Lung (tissue), 12 donors: ENCODE results near the gene RTN4R. TPM values are rescaled to one million over a fixed set of nuclear protein-coding genes. Genes with fewer than 3 reads are reported as not detected.

Experiments used
- ATAC-seq: fragments of 200-7000 bp; cut with Tn5 transposase; one replicate; pipeline ENCODE4 v1.9.1; 2020; ENCODE audit warnings: moderate number of reproducible peaks; ENCODE audit not compliant: insufficient read depth, low FRiP score
- DNase-seq, 3 donors: peaks; one replicate each; pipeline ENCODE4 v3.0.0-alpha.2; 2013 to 2017
- H3K27ac ChIP-seq, 2 donors: one replicate each; pipeline ENCODE4 v1.5.1; 2013; ENCODE audit warnings: mild to moderate bottlenecking in 2 of 2, moderate library complexity in 2 of 2, control low read depth in 1 of 2, inconsistent platforms in 1 of 2, low read depth in 1 of 2, low read length in 1 of 2
- H3K27me3 ChIP-seq, 3 donors: one replicate each; pipeline ENCODE4 v1.5.1; 2013; ENCODE audit warnings: low read length in 2 of 3; ENCODE audit not compliant: control insufficient read depth in 3 of 3, insufficient read depth in 3 of 3
- H3K36me3 ChIP-seq, 4 donors: one replicate each; pipeline ENCODE4 v1.5.1; 2013; ENCODE audit warnings: low read length in 4 of 4, mild to moderate bottlenecking in 1 of 4, moderate library complexity in 1 of 4; ENCODE audit not compliant: control insufficient read depth in 4 of 4, insufficient read depth in 4 of 4
- H3K4me1 ChIP-seq, 5 donors: one replicate each; pipeline ENCODE4 v1.5.1; 2013; ENCODE audit warnings: low read length in 5 of 5, mild to moderate bottlenecking in 2 of 5, moderate library complexity in 1 of 5; ENCODE audit not compliant: control insufficient read depth in 5 of 5, insufficient read depth in 5 of 5
- H3K4me3 ChIP-seq: one replicate; pipeline ENCODE4 v1.5.1; 2013; ENCODE audit warnings: mild to moderate bottlenecking, control low read depth, moderate library complexity
- H3K9ac ChIP-seq, 2 donors: one replicate each; pipeline ENCODE4 v1.5.1; 2013; ENCODE audit warnings: low read length in 2 of 2, control low read depth in 1 of 2; ENCODE audit not compliant: insufficient read depth in 1 of 2
- H3K9me3 ChIP-seq, 4 donors: one replicate each; pipeline ENCODE4 v1.5.1; 2013; ENCODE audit warnings: low read length in 3 of 4, mild to moderate bottlenecking in 1 of 4, moderate library complexity in 1 of 4; ENCODE audit not compliant: control insufficient read depth in 4 of 4, insufficient read depth in 3 of 4
- CTCF ChIP-seq: IDR thresholded peaks from 2 replicates; pipeline ENCODE4 v1.5.1; 2012; ENCODE audit warnings: mild to moderate bottlenecking; ENCODE audit errors: control extremely low read depth, extremely low read depth
- WGBS, 2 donors: extraction: QIAGEN DNeasy Blood & Tissue Kit; methylation state at CpG; one replicate each; pipeline ENCODE4 v1.1.7; 2013; 5-methylcytosine and 5-hydroxymethylcytosine counted together
- polyA plus RNA-seq, 2 donors: library from polyadenylated mRNA; stranded (reverse); fragments of 200-250 nt; gene quantifications; one replicate each; pipeline ENCODE4 v1.2.1, GENCODE V29; 2013
- total RNA-seq, 2 donors: library from RNA; depleted of rRNA in 1 of 2; stranded (reverse); fragments of >200 nt in 1 of 2; gene quantifications; one replicate each; pipeline ENCODE4 v1.2.1, GENCODE V29; 2014 to 2021
- donor health status: control.
- donor health status: control.
- donor health status: Bipolar disorder and iron deficiency.
- donor health status: healthy.
- donor health status: DM: yes; HTN: yes; CAD: no.

Gene RTN4R
- total and polyA plus RNA-seq, 4 donors: 2.6 to 7.8 (median 4.3) TPM

- ATAC-seq (no peak), DNase-seq (peak; percentile 39 to 61 (median 59))
- peak; percentile 8 for TF ChIP-seq CTCF
- H3K9ac ChIP-seq: no peak overlapping the region
- peaks cover 4 to 47% (median 30%) of the 10 kb centered on the region in 5 donors for H3K4me1 ChIP-seq
- peak overlapping the region in 1 of 2 donors; percentile 8 for H3K27ac ChIP-seq
- H3K27me3 ChIP-seq: no peaks in the 10 kb centered on the region
- WGBS, 2 donors: 38 to 45% methylated on average over 6 of the region's 6 CpGs
- H3K4me3 ChIP-seq: no peak overlapping the region
- no peaks in the 10 kb centered on the region for H3K36me3 ChIP-seq
- no peaks in the 10 kb centered on the region for H3K9me3 ChIP-seq
Observed at GRCh38 chr22:20238536-20238900, 29.6 kb downstream of the RTN4R start.

- ATAC-seq (no peak), DNase-seq (peak in 1 of 3 donors; percentile 23)
- no peak for TF ChIP-seq CTCF
- no peaks in the 10 kb centered on the region for H3K9me3 ChIP-seq
- H3K27me3 ChIP-seq: no peaks in the 10 kb centered on the region
- peaks cover 0 to 40% (median 23%) of the 10 kb centered on the region in 5 donors for H3K4me1 ChIP-seq
- no peaks in the 10 kb centered on the region for H3K36me3 ChIP-seq
- H3K27ac ChIP-seq: no peak overlapping the region
- H3K4me3 ChIP-seq: no peak overlapping the region
- 71% methylated on average over 28 of the region's 28 CpGs for WGBS, 2 donors
- H3K9ac ChIP-seq: no peak overlapping the region
Observed at GRCh38 chr22:20237480-20238440, 30.4 kb downstream of the RTN4R start.

- H3K4me1 ChIP-seq: peaks cover 0 to 39% (median 17%) of the 10 kb centered on the region in 5 donors
- H3K9me3 ChIP-seq: no peaks in the 10 kb centered on the region
- no peak overlapping the region for H3K4me3 ChIP-seq
- 87 to 88% methylated on average over 10 to 11 of the region's 11 CpGs for WGBS, 2 donors
- ATAC-seq: no peak
- no peak overlapping the region for H3K27ac ChIP-seq
- H3K9ac ChIP-seq: no peak overlapping the region
- no peak for DNase-seq
- no peak for TF ChIP-seq CTCF
- no peaks in the 10 kb centered on the region for H3K27me3 ChIP-seq
- no peaks in the 10 kb centered on the region for H3K36me3 ChIP-seq
Observed at GRCh38 chr22:20236052-20236717, 31.9 kb downstream of the RTN4R start.
